ENCODE measurements around the gene LRRC8E.

GRCh38 chr19:7926727-7927604, 38.7 kb downstream of the LRRC8E start:
- TF ChIP-seq CTCF (IDR thresholded peaks at IDR 0.05) (no peak), POLR2A (IDR thresholded peaks at IDR 0.05) (no peak)

Measured in body of pancreas (tissue), 4 donors.